SU-DHL-6 (cell line): ENCODE data around the gene RAB9A.

ENCODE experiments used
- CTCF ChIP-seq: fragments of 200-600 bp; sonication (generic); IDR thresholded peaks from one replicate; pipeline ENCODE4 v1.5.1; 2017; ENCODE audit warnings: antibody characterized with exemption, mild to moderate bottlenecking, low read length, moderate library complexity; ENCODE audit not compliant: insufficient read depth, poor library complexity, severe bottlenecking
- EZH2phosphoT487 ChIP-seq: fragments of 200-600 bp; sonication (generic), shearing (Covaris generic); conservative IDR thresholded peaks from 2 replicates; pipeline ENCODE4 v1.6.1; 2018; ENCODE audit warnings: mild to moderate bottlenecking, antibody characterized with exemption, low read length, moderate library complexity, mixed read lengths

DNA sequence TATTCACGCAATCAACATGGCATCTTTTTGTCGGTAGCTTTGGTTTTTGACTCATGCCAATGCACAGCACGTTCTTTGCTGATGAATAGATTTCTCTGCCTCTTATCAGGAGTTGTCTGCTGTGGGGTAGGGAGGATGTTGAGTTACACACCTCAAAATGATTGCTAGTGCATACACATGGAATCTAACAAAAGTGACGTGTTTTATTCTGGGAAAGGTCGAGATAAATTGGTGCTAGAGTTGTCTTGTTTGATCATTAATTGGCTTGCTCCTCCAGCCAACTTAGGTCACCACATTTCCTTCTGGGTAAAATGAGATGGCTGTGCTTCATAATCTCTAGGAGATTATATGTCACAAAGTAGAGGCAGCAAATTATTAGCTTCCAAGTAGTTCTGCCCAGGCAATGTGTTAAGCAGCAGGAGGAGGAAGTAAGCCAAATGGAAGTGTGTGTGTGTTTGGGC lies 3.9 kb downstream of the RAB9A start:
- no peak for TF ChIP-seq CTCF
- no peak for TF ChIP-seq EZH2phosphoT487
